ENCODE data around the gene PHF2. TPM values are rescaled to one million over a fixed set of nuclear protein-coding genes. Genes with fewer than 3 reads are reported as not detected.

Gene PHF2
- total RNA-seq, 1 experiment from 2014 or later = 26.3 TPM

- ChIA-PET CTCF (no interaction called here), POLR2A (ENCODE audit: unreplicated experiment) (no interaction called here)
- H3K4me1 ChIP-seq (replicated peaks; ENCODE audit: insufficient read depth) = no peaks in the 10 kb centered on the region
- H3K9me3 ChIP-seq (ENCODE audit: insufficient read depth, low read depth) = no peaks in the 10 kb centered on the region
- no peak overlapping the region for H3K4me2 ChIP-seq
- intact Hi-C loops (cut with micrococcal nuclease; ENCODE audit: unreplicated experiment) = loop anchor here (5.0 kb wide), 2 partner anchors 103 to 387 kb away; partner anchors contain the start of gene PHF2
- H4K20me1 ChIP-seq (ENCODE audit: insufficient read depth) = no peaks in the 10 kb centered on the region
- no peaks in the 10 kb centered on the region for H3K36me3 ChIP-seq (ENCODE audit: low read depth)
- H3K79me2 ChIP-seq (ENCODE audit: low read depth) = no peaks in the 10 kb centered on the region
- TF ChIP-seq EZH2 (IDR thresholded peaks at IDR 0.05; ENCODE audit: low read depth) = no peak
- TF ChIP-seq CTCF (conservative IDR thresholded peaks at IDR 0.05) = no peak
- DNase-seq = no peak
- no peaks in the 10 kb centered on the region for H3F3A ChIP-seq (ENCODE audit: insufficient read depth, low read depth)
- BruUV-seq (replicated peaks) = no TSS peak
- H3K4me3 ChIP-seq = no peak overlapping the region
- H3K9me2 ChIP-seq (ENCODE audit: insufficient read depth) = no peaks in the 10 kb centered on the region
- H3K27ac ChIP-seq = no peak overlapping the region
- 0 out of 2 replicates have a peak, but pooled peaks cover 5% of the 10 kb centered on the region for H3K27me3 ChIP-seq (ENCODE audit: insufficient read depth, low read depth)
- H2AFZ ChIP-seq = no peak overlapping the region
Observed at GRCh38 chr9:93680443-93681268, 104.3 kb downstream of the PHF2 start.

- CTCF ChIA-PET = interaction anchor here (0.5 kb wide), 1 partner anchor 580 kb away, joined by 3 read pairs; no protein-coding TSS in a partner anchor
- no TSS peak for BruUV-seq (replicated peaks)
- Histone ChIP-seq H3F3A (ENCODE audit: insufficient read depth, low read depth) (no peaks in the 10 kb centered on the region), H3K9me3 (ENCODE audit: insufficient read depth, low read depth) (no peaks in the 10 kb centered on the region), H3K9me2 (ENCODE audit: insufficient read depth) (no peaks in the 10 kb centered on the region), H3K27ac (no peak overlapping the region), H4K20me1 (ENCODE audit: insufficient read depth) (no peaks in the 10 kb centered on the region), H3K4me1 (replicated peaks; ENCODE audit: insufficient read depth) (no peaks in the 10 kb centered on the region), H2AFZ (no peak overlapping the region), H3K4me3 (no peak overlapping the region), H3K4me2 (no peak overlapping the region), H3K36me3 (ENCODE audit: low read depth) (no peaks in the 10 kb centered on the region), H3K79me2 (ENCODE audit: low read depth) (no peaks in the 10 kb centered on the region), H3K27me3 (ENCODE audit: insufficient read depth, low read depth) (0 out of 2 replicates have a peak, but pooled peaks cover 5% of the 10 kb centered on the region)
- intact Hi-C loops (cut with micrococcal nuclease; ENCODE audit: unreplicated experiment) = loop anchor here (1.0 to 5.0 kb wide), 6 partner anchors 104 to 855 kb away; partner anchors contain the start of gene PHF2
- no peak for TF ChIP-seq CTCF (conservative IDR thresholded peaks at IDR 0.05)
- TF ChIP-seq EZH2 (IDR thresholded peaks at IDR 0.05; ENCODE audit: low read depth) = no peak
- POLR2A ChIA-PET (ENCODE audit: unreplicated experiment) = interaction anchor here (0.6 kb wide), 1 partner anchor 150 kb away, joined by 8 read pairs; no protein-coding TSS in a partner anchor
- DNase-seq = no peak
Observed at GRCh38 chr9:93681269-93682154, 105.1 kb downstream of the PHF2 start.
